Activated T-cell treated with anti-CD3 and anti-CD28 coated beads, Interleukin-2, amount 50 U/mL, for 72 hours (primary cell): ENCODE data around the gene CTSC. TPM values are rescaled to one million over a fixed set of nuclear protein-coding genes. Genes with fewer than 3 reads are reported as not detected.

Experiments
- ATAC-seq, 2 donors: fragments of 150-1000 bp; cut with Tn5 transposase; replicated peaks in 1 of 2; 2 replicates each; pipeline ENCODE4 v1.10.0; 2021; ENCODE audit warnings: moderate library complexity in 2 of 2, mild to moderate bottlenecking in 1 of 2
- DNase-seq, 2 donors: peaks; one replicate each; pipeline ENCODE4 v3.0.0; 2021 to 2022; ENCODE audit warnings: mixed read lengths in 1 of 2
- H3K27ac Mint-ChIP-seq: one replicate; pipeline ENCODE4 v1.8.0; 2022; ENCODE audit warnings: mild to moderate bottlenecking, moderate library complexity, mixed read lengths
- H3K27me3 Mint-ChIP-seq: one replicate; pipeline ENCODE4 v1.8.0; 2022; ENCODE audit warnings: low read depth, mixed read lengths
- H3K36me3 Mint-ChIP-seq, 2 donors: one replicate each; pipeline ENCODE4 v1.8.0; 2022; ENCODE audit warnings: mixed read lengths in 2 of 2, mild to moderate bottlenecking in 1 of 2; ENCODE audit not compliant: insufficient read depth in 2 of 2
- H3K4me1 Mint-ChIP-seq: one replicate; pipeline ENCODE4 v1.8.0; 2022; ENCODE audit warnings: low read depth, mixed read lengths
- H3K4me3 Mint-ChIP-seq, 2 donors: one replicate each; pipeline ENCODE4 v1.8.0; 2022; ENCODE audit warnings: mild to moderate bottlenecking in 2 of 2, mixed read lengths in 2 of 2, moderate library complexity in 2 of 2
- H3K9me3 Mint-ChIP-seq, 2 donors: one replicate each; pipeline ENCODE4 v1.8.0; 2022; ENCODE audit warnings: mixed read lengths in 2 of 2
- total RNA-seq, 2 donors: library from RNA; stranded (reverse); gene quantifications; one replicate each; pipeline ENCODE4 v1.2.3, GENCODE V29; 2022

CTSC gene
- total RNA-seq, 2 donors from 2014 or later = 73.0 to 78.3 TPM

- no peak for DNase-seq
- H3K36me3 Mint-ChIP-seq = no peaks in the 10 kb centered on the region
- H3K27me3 Mint-ChIP-seq = no peaks in the 10 kb centered on the region
- H3K4me3 Mint-ChIP-seq = no peak overlapping the region
- H3K27ac Mint-ChIP-seq = no peak overlapping the region
- no peaks in the 10 kb centered on the region for H3K9me3 Mint-ChIP-seq
- no peak for ATAC-seq
- peaks cover 30% of the 10 kb centered on the region for H3K4me1 Mint-ChIP-seq
Observed at GRCh38 chr11:88344869-88345268, 7.3 kb upstream of the CTSC start.

- no peak overlapping the region for H3K4me3 Mint-ChIP-seq
- DNase-seq (no peak), ATAC-seq (no peak)
- H3K4me1 Mint-ChIP-seq = peaks cover 43% of the 10 kb centered on the region
- H3K9me3 Mint-ChIP-seq = no peaks in the 10 kb centered on the region
- no peaks in the 10 kb centered on the region for H3K36me3 Mint-ChIP-seq
- no peaks in the 10 kb centered on the region for H3K27me3 Mint-ChIP-seq
- no peak overlapping the region for H3K27ac Mint-ChIP-seq
Observed at GRCh38 chr11:88341522-88342251, 4.2 kb upstream of the CTSC start.

DNA sequence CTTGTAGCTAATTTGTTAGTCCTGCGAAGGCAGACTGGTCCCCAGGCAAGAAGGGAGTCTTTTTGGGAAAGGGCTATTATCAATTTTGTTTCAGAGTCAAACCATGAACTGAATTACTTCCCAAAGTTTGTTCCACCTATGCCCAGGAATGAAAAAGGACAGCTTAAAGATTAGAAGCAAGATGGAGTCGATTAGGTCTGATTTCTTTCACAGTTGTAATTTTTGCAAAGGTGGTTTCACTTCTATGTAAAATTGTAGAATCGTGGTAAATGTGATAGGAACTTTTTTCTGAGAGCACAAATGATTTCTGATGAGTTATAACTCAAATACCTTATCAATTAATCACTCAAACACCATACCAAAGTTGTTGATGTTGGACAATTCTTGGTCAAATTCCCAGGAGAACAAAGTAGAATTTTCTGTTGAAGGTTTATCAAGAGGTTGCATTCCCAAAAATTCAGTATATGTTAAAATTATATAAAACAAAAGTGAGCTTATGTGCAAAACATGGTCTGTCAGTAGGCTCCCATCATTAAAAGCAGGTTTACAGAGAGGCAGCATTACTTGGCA is 2.9 kb upstream of the CTSC start:
- peak overlapping the region; percentile 42 for H3K27ac Mint-ChIP-seq
- H3K9me3 Mint-ChIP-seq = no peaks in the 10 kb centered on the region
- H3K4me3 Mint-ChIP-seq = no peak overlapping the region
- H3K4me1 Mint-ChIP-seq = peaks cover 37% of the 10 kb centered on the region
- H3K36me3 Mint-ChIP-seq = peaks cover under 1 to 5% of the 10 kb centered on the region in 2 donors
- H3K27me3 Mint-ChIP-seq = no peaks in the 10 kb centered on the region
- ATAC-seq (no peak), DNase-seq (no peak)

DNA sequence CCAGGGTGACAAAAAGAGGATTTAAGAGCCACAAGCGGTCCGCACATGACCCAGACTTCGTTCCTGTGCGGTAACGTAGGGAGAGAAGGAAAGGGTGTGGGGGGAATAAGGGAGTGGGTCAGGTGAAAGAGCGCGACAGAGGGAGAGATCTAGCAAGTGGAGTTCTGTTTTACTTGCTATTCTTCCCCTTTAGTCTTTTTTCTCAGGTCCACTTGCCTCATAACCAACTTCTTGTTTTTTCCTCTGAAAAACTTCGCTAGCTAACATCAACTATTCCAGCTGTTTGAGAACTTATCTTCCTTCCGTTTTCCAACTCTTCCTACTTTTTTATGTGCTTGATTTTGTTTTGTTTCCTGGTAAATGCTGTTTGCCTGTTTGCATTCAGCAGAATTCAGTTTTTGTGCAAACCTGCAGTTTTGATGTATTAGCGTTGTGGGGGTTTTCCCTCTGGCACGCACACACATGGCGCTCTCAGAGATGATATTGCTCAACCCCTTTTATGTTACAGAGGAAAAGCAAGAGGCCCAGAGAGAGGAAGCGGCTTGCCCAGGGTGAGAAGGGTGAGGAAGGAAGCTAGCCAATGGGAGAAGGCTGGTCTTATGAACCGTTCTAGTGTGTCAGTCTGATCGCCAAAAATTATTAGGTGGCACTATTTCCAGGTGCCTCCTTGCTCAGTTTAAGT is 592 bp upstream of the CTSC start:
- H3K9me3 Mint-ChIP-seq = no peaks in the 10 kb centered on the region
- peak; percentile 52 to 55 for DNase-seq
- peaks cover 38% of the 10 kb centered on the region for H3K4me1 Mint-ChIP-seq
- H3K27me3 Mint-ChIP-seq = no peaks in the 10 kb centered on the region
- peak; percentile 46 to 56 for ATAC-seq
- peak overlapping the region; percentile 98 for H3K27ac Mint-ChIP-seq
- peak overlapping the region; percentile 95 to 96 for H3K4me3 Mint-ChIP-seq
- peaks cover 2 to 12% of the 10 kb centered on the region in 2 donors for H3K36me3 Mint-ChIP-seq

DNA sequence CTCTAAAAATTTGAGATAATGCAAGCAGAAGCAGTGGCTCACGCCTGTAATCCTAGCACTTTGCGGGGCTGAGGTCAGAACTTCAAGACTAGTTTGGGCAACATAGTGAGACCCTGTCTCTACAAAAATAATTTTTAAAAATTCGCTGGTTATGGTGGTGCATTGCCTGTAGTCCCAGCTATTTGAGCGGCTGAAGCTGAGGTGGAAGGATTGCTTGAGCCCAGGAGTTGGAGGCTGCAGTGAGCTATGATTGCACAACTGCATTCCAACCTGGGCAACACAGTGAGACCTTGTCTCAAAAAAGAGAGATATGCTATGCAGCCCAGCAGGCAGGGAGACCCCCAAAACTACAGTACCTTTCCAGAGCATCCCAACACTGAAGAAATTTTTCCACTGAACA is 2.3 kb downstream of the CTSC start:
- H3K36me3 Mint-ChIP-seq = peaks cover 9 to 26% of the 10 kb centered on the region in 2 donors
- H3K9me3 Mint-ChIP-seq = no peaks in the 10 kb centered on the region
- H3K27me3 Mint-ChIP-seq = no peaks in the 10 kb centered on the region
- no peak for DNase-seq
- H3K4me1 Mint-ChIP-seq = peaks cover 43% of the 10 kb centered on the region
- H3K27ac Mint-ChIP-seq = peak overlapping the region; percentile 69
- H3K4me3 Mint-ChIP-seq = peak overlapping the region; percentile 95 to 96
- ATAC-seq = no peak

- Mint-ChIP-seq H3K27ac (peak overlapping the region; percentile 93), H3K4me3 (peak overlapping the region; percentile 43 to 83), H3K36me3 (peaks cover 9 to 31% of the 10 kb centered on the region in 2 donors), H3K27me3 (no peaks in the 10 kb centered on the region), H3K4me1 (peaks cover 46% of the 10 kb centered on the region), H3K9me3 (no peaks in the 10 kb centered on the region)
- no peak for ATAC-seq
- DNase-seq = no peak
Observed at GRCh38 chr11:88333862-88334261, 3.7 kb downstream of the CTSC start.

DNA sequence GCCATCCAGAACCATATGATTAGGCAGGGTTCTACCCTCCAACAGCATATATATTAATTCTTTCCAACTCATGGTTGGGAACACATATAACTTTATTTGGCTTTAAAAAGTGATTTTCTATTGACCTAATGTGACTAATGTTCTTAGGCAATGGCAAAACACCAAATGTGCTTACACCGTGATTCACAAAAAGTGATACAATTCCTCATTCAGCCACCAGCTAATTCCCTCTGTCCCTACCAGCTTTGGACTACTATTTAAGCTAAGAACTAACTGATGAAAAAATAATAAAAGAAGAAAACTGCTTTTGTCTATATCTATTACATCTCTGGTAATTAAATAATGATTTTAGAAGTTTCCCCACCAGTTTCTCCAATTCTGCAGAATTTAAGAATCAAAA is 4.7 kb downstream of the CTSC start:
- H3K4me3 Mint-ChIP-seq = no peak overlapping the region
- DNase-seq (no peak), ATAC-seq (no peak)
- H3K9me3 Mint-ChIP-seq = no peaks in the 10 kb centered on the region
- H3K27ac Mint-ChIP-seq = no peak overlapping the region
- peaks cover 43% of the 10 kb centered on the region for H3K4me1 Mint-ChIP-seq
- H3K27me3 Mint-ChIP-seq = no peaks in the 10 kb centered on the region
- peaks cover 9 to 32% of the 10 kb centered on the region in 2 donors for H3K36me3 Mint-ChIP-seq

DNA sequence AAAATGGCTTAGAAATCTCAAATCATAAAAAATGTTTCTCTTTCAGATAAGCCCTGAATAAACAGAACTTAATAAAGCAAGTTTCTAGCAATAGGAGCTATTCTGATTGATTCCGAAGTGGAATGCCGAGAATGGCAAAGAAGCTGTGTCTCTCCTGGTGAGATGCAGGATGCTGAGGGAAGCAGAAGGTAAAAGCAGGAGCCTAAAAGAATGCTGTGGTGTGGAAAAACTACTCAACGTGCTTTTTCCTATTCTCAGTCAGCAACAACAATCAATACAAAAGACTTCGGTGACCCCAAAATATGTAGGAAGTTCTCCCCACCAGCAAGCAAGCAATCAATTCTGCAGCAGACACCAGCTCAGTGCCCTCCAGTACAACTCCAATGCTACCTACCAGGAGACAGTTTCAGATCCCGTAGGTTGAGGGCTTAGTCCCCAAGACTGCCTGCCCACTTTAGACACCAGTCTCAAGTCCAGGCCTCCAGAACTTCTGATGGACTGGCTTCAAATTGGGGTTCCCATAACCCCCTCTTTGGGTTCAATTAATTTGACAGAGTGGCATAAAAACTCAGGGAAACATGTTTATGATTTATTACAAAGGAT is 6.6 kb downstream of the CTSC start:
- no peak for ATAC-seq
- Mint-ChIP-seq H3K4me3 (peak overlapping the region in 1 of 2 donors; percentile 14), H3K36me3 (peaks cover 9 to 33% of the 10 kb centered on the region in 2 donors), H3K27me3 (no peaks in the 10 kb centered on the region), H3K4me1 (peaks cover 58% of the 10 kb centered on the region), H3K9me3 (no peaks in the 10 kb centered on the region), H3K27ac (peak overlapping the region; percentile 79)
- no peak for DNase-seq

GRCh38 chr11:88329563-88330250 is 7.8 kb downstream of the CTSC start:
- no peak for ATAC-seq
- Mint-ChIP-seq H3K4me3 (no peak overlapping the region), H3K9me3 (no peaks in the 10 kb centered on the region), H3K27ac (no peak overlapping the region), H3K27me3 (no peaks in the 10 kb centered on the region), H3K36me3 (peaks cover 7 to 29% of the 10 kb centered on the region in 2 donors), H3K4me1 (peaks cover 61% of the 10 kb centered on the region)
- no peak for DNase-seq

GRCh38 chr11:88327462-88328143 is 9.9 kb downstream of the CTSC start:
- peak in 1 of 2 donors; percentile 58 for ATAC-seq
- H3K27me3 Mint-ChIP-seq = no peaks in the 10 kb centered on the region
- DNase-seq = no peak
- H3K9me3 Mint-ChIP-seq = no peaks in the 10 kb centered on the region
- H3K4me3 Mint-ChIP-seq = peak overlapping the region in 1 of 2 donors; percentile 63
- peak overlapping the region; percentile 65 for H3K27ac Mint-ChIP-seq
- H3K4me1 Mint-ChIP-seq = peaks cover 70% of the 10 kb centered on the region
- H3K36me3 Mint-ChIP-seq = peaks cover 9 to 38% of the 10 kb centered on the region in 2 donors

DNA sequence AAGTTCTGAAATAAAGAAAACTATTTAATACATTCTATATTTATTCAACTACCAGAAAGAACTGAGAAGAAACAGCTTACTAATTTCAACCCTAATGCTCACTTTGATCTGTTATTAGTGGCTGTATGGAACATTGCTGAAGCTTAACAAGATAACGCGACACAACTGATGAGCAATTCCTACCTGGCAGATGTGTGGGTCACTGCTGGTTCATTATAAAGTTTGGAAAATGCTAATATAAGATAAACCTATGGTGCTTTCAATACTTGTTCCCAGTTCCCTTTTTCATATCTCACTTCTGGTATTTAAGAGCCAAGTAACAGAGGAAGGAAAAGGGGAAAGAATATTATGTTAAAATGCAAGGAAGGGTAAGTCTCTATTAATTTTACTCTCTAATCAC is 10.5 kb downstream of the CTSC start:
- DNase-seq (no peak), ATAC-seq (no peak)
- Mint-ChIP-seq H3K9me3 (peaks cover 0 to 2% of the 10 kb centered on the region in 2 donors), H3K27ac (peak overlapping the region; percentile 65), H3K36me3 (peaks cover 11 to 42% of the 10 kb centered on the region in 2 donors), H3K27me3 (no peaks in the 10 kb centered on the region), H3K4me1 (peaks cover 75% of the 10 kb centered on the region), H3K4me3 (peak overlapping the region in 1 of 2 donors; percentile 63)

DNA sequence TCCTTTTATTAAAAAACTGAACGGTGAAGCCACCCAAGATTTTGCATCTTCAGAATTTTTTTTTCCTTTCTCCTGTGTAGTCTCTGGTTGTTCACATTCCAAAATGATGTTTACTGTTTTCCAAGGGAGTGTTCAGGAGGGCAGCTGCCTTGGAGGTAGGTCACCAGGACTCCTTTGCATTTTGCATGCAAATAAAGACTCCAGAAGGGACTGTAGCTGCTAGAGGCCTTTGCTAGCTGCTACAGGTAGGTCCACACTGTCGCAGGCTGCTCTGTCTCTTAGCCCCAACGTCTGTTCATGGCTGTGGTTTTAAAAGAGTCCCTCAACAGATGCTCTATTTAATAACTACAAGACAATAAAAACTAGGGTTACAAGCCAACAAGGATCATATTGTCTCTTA is 11.4 kb downstream of the CTSC start:
- Mint-ChIP-seq H3K9me3 (peaks cover 0 to 2% of the 10 kb centered on the region in 2 donors), H3K4me1 (peaks cover 79% of the 10 kb centered on the region), H3K4me3 (peak overlapping the region in 1 of 2 donors; percentile 34), H3K27me3 (no peaks in the 10 kb centered on the region), H3K36me3 (peaks cover 9 to 41% of the 10 kb centered on the region in 2 donors), H3K27ac (no peak overlapping the region)
- DNase-seq (no peak), ATAC-seq (no peak)
